Measurements from ENCODE around the gene NOP9.

DNA sequence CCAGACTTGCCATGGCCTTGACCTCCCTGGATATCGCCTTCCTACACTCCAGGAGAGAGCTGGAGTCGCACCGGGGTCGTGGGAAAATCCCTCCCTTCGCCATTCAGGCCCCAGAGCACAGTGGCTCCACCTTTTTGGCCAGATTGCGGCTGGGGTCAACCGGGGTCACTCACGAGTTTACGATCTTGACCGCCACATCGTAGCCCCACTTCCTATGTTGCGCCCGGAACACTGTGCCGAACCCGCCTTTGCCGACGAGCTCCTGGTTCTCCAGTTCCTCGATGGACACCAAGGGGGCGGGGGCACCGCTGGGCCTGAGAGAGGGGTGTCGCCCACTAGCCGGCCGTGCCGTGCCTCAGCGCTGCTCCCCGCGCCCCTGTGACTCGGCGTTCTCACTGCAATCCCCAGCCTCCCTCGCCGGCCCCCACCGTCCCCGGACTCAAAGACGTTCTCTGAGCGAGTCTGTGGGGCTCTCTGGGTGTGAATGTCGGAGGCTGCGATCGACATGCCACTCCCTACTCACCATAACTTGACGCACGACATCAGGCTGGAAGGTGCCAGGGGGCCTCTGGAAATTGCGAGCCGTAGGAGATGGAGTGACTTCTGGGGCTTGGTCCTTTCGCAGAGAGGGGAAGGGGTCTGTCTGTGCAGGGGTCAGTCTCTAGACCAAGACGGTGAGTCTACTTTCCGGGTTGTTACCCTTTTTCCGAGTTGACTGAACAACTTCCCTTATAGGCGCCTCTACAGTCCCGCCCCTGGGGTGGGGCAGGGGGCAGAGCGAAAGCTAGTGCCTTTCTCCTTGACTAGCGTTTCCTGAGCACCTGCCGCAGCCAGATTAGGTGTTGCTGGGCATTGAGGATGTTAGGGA lies 39.9 kb downstream of the NOP9 start, which contains the start of gene RIPK3:
- TF ChIP-seq, protein P1, sequence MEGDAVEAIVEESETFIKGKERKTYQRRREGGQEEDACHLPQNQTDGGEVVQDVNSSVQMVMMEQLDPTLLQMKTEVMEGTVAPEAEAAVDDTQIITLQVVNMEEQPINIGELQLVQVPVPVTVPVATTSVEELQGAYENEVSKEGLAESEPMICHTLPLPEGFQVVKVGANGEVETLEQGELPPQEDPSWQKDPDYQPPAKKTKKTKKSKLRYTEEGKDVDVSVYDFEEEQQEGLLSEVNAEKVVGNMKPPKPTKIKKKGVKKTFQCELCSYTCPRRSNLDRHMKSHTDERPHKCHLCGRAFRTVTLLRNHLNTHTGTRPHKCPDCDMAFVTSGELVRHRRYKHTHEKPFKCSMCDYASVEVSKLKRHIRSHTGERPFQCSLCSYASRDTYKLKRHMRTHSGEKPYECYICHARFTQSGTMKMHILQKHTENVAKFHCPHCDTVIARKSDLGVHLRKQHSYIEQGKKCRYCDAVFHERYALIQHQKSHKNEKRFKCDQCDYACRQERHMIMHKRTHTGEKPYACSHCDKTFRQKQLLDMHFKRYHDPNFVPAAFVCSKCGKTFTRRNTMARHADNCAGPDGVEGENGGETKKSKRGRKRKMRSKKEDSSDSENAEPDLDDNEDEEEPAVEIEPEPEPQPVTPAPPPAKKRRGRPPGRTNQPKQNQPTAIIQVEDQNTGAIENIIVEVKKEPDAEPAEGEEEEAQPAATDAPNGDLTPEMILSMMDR (IDR thresholded peaks at IDR 0.05; ENCODE audit: low read depth, low read length, poor library complexity, severe bottlenecking) = no peak
- no peak for TF ChIP-seq EZH2phosphoT487 (IDR thresholded peaks at IDR 0.05; ENCODE audit: borderline replicate concordance, low read length)
